Measurements from ENCODE around the gene CLEC2L. TPM values are rescaled to one million over a fixed set of nuclear protein-coding genes. Genes with fewer than 3 reads are reported as not detected.

Gene CLEC2L
- total RNA-seq, 4 donors from 2014 or later = 0.36 TPM; not detected in 3

- no peak for DNase-seq (ENCODE audit: low spot score)
- no peak for ATAC-seq (ENCODE audit: low FRiP score)
- TF ChIP-seq CTCF (IDR thresholded peaks at IDR 0.05) = no peak
Observed at GRCh38 chr7:139538881-139539635, 15.6 kb downstream of the CLEC2L start.

GRCh38 chr7:139540203-139540602 lies 16.7 kb downstream of the CLEC2L start:
- ATAC-seq (ENCODE audit: low FRiP score) = no peak
- no peak for DNase-seq (ENCODE audit: low spot score)
- TF ChIP-seq CTCF (IDR thresholded peaks at IDR 0.05) = no peak

- no peak for TF ChIP-seq CTCF (IDR thresholded peaks at IDR 0.05)
- DNase-seq (ENCODE audit: low spot score) (no peak), ATAC-seq (ENCODE audit: low FRiP score) (no peak)
Observed at GRCh38 chr7:139541600-139542307, 18.3 kb downstream of the CLEC2L start.

GRCh38 chr7:139542308-139543151 lies 19.0 kb downstream of the CLEC2L start:
- TF ChIP-seq CTCF (IDR thresholded peaks at IDR 0.05) = no peak
- ATAC-seq (ENCODE audit: low FRiP score) (no peak), DNase-seq (ENCODE audit: low spot score) (no peak)

GRCh38 chr7:139543801-139544603 lies 20.5 kb downstream of the CLEC2L start:
- DNase-seq (ENCODE audit: low spot score) (no peak), ATAC-seq (ENCODE audit: low FRiP score) (no peak)
- no peak for TF ChIP-seq CTCF (IDR thresholded peaks at IDR 0.05)

- no peak for TF ChIP-seq CTCF (IDR thresholded peaks at IDR 0.05)
- ATAC-seq (ENCODE audit: low FRiP score) (no peak), DNase-seq (ENCODE audit: low spot score) (no peak)
Observed at GRCh38 chr7:139544645-139545044, 21.2 kb downstream of the CLEC2L start.

Measured in omental fat pad (tissue), 4 donors.